GM15510 (cell line): ENCODE measurements around the gene MFGE8.

Experiments
- POLR2A ChIP-seq: IDR thresholded peaks from 3 replicates; pipeline ENCODE4 v1.6.1; 2011; ENCODE audit warnings: borderline replicate concordance; ENCODE audit not compliant: insufficient read length; ENCODE audit errors: extremely low read depth

MFGE8 gene

DNA sequence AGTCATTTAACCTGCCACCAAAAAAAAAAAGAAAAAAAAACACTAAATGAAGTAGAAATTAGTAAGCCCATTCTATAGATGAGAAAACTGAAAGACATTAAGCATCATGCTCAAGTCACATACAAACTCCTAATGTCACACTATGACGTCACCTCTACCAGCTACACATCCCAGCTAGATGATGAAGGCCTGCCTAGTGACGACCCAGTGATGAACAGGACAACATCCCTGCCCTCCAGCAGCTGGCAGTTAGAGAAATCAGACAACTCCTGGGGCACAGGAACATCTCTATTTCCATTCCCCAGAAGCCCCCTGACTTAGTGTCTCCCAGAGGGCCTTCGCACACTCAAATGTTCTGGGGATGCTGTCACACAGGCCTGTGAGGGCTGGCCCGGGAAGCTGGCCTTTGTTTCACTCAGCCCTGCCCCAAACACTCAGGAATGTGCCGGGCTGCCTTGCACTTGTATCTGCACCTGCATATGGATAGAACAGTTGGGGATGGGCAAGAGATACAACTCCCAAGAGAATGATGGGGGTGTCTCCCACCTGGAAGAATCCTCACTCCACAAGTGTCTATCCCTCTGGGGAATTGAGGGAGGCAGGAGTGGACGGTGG, 10.9 kb downstream of the MFGE8 start:
- no peak for TF ChIP-seq POLR2A

DNA sequence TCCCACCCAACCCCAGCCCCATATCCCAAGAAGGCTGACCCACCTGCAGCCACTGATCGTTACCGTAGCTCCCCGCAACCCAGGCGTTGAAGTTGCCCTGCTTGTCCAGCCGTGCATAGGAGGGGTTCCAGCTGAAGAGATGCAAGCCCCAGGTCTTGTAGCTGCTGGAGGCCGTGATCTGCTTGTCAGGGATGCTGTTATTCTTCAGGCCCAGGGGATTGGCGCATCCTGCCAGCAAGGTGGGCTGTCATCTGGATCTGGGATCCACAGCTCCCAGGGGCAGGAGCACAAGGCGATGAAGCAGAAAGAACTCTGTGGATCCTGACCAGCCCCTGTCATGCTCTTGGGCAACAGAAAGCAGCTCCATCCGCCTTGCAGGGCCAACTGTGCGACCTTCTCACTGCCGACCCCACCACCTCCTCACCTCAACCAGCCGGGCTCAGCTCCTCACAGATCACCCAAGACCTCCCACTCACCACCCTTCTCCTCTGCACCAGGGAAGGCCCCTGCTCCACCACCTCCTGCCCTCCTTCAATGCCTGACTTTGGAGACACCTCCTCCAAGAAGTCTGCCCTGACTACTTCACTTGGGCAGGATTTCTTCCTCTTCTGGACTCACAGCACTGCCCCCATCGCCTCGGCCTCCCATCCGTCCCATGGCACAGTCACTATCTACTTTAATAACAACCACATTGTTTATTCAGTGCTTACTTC, 11.5 kb downstream of the MFGE8 start:
- TF ChIP-seq POLR2A, result no peak

DNA sequence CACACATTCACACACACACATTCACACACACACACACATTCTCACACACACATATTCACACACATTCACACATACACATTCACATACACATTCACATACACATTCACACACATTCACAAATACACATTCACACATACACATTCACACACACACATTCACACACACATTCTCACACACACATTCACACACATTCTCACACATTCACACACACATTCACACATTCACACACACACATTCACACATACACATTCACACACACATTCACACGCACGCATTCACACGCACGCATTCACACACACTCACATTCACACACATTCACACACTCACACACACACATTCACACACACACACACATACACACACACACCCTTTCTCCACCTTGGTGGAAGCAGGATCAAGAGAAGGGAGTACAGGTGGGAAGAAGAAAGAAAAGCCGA, 12.2 kb downstream of the MFGE8 start:
- no peak for TF ChIP-seq POLR2A

DNA sequence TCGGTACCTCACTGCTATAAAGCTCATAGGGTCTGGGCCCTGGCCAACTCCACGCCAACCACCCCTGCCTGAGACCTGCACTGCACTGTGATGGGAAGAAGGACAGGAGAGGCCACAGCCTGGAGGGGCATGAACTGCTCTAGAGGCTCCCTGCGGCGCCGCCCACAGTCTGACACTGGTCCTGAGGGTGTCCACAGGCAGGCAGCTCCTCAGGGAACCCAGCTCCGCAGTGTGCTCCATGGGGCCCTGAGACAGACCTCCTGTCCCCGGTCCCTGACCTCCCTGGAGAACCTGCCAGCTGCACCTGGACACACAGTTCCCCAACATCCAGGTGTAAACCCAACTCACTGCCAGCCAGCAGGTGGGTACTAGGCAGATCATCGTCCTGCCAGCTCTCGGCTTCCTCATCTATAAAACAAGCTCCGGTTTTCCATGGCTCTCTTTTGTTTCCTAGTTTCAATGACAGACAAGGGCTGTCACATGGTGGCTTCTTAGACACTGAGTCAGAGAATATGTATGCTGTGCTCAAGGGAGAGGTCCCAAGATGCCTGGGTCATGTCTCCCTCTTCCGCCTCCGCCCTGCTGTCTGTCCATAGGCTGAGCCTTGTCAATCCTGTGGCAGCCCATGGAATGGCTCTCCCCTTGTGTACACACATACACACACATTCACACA, 12.7 kb downstream of the MFGE8 start:
- no peak for TF ChIP-seq POLR2A

DNA sequence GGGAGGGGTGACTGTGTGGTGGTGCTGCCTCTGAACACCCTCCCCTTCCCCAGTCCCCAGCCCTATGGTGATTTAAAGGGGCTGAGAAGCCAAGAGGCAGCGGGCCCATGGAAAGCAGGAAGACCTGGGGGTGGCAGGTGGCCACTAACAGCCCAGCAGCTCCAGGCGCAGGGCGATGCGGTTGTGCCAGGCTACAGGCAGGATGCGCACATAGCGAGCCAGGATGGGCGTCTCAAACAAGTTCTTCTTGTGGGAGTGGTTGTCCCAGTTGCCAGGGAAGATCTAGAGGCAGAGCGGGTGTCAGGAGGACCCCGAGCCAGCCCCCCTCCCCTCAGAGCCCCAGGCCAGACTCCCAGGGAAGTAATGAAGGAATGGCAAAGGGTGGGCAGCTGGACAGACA, 13.9 kb downstream of the MFGE8 start:
- TF ChIP-seq POLR2A, result no peak

DNA sequence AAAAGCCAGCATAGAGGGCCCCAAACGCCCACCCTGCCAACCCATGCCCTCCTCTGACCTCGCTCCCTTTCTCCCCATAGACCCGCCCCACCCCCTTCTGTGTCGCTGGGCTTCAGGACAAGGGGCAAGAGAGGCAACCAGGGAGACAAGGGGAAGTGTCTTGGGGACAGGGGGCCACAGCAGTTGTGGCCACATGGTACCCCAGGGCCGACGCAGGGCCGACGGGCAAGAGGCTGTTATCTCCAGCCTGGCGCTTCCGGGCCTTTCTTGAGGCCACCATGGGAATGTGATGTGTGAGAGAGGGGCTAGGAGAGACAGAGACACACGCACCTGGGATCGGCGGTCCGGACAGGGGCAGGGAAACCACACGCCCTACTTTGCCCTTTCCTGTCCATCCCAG, 14.4 kb downstream of the MFGE8 start:
- no peak for TF ChIP-seq POLR2A

DNA sequence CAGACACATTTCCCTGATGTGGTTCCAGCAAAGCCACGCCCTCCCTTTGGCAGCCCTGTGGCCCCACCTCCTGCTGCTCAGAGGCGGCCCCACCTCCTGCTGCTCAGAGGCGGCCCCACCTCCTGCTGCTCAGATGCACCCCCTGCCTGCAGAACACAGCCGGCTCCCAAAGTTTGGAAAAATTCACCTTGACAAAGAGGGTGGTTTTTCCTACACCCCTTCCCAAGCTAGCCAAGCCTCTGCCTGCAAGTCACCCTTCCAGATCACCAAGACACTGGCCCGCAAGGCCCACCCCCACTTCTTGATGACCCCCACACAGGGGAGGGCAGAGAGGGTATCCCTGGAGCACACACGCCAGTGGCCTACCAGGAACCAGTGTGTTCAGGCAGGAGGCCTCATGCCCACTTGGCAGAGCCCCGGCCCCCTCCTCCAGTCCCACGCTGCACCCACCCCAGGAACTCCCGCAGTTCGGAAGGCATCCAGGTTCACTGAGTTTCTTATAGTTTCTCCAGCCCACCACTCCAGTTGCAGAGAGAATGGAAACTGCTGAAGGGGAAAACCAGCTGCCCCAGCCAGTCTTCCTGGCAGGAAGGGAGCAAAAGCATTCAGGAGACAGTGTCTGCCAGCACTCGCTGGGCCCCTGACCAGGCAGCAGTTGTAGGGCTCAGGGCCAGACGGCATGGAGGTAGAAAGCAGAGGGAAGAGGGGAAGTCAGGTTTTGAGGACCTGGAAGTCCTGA, 15.6 kb downstream of the MFGE8 start:
- no peak for TF ChIP-seq POLR2A

DNA sequence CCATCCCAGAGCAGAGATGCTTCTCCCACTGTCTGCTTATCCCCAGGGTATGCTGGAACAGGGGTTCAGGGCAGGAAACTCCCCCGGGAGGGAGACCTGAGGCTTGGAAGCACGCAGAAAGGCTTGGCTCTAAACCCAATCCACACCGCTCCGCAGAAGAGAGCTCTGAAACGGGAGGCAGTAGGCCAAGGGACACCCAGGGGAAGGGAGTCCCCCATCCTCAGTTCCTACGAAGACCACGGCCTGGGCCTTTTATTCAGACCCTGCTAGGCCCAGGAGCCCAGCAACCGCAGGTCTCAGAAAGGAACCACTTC, 16.1 kb downstream of the MFGE8 start:
- TF ChIP-seq POLR2A, result no peak

DNA sequence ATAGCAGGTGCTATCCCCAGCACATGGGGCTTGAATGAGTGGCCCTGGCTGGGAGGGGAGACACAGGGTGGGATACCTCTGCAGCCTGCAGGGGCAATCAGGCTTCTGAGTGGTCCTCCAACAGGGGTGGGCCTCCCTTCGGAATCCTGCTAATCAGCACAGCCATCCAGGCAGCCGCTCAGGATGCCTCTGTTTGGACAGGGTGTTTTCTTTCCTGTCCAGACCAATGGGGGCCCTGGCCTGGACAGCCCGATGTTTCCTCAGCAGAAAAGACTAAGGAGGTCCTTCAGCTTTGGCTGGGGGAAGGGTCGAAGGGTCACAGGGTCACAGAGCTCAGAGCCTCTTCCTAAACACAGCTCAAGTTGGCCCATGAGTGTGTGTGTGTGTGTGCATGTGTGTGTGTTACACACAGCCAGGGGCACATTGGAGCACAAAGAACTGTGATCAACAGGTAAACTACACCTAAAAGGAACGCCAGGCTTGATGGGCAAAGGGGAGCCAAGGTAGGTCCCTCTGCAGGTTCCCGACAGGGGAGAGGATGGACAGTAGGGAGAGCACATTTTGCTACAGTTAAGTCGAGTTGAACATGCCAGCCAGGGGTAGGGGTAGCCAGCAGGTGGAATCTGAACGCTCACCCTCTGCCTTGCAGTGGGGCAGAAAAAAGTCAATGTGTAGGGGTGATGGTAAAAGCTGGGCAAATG, 16.7 kb downstream of the MFGE8 start:
- no peak for TF ChIP-seq POLR2A

DNA sequence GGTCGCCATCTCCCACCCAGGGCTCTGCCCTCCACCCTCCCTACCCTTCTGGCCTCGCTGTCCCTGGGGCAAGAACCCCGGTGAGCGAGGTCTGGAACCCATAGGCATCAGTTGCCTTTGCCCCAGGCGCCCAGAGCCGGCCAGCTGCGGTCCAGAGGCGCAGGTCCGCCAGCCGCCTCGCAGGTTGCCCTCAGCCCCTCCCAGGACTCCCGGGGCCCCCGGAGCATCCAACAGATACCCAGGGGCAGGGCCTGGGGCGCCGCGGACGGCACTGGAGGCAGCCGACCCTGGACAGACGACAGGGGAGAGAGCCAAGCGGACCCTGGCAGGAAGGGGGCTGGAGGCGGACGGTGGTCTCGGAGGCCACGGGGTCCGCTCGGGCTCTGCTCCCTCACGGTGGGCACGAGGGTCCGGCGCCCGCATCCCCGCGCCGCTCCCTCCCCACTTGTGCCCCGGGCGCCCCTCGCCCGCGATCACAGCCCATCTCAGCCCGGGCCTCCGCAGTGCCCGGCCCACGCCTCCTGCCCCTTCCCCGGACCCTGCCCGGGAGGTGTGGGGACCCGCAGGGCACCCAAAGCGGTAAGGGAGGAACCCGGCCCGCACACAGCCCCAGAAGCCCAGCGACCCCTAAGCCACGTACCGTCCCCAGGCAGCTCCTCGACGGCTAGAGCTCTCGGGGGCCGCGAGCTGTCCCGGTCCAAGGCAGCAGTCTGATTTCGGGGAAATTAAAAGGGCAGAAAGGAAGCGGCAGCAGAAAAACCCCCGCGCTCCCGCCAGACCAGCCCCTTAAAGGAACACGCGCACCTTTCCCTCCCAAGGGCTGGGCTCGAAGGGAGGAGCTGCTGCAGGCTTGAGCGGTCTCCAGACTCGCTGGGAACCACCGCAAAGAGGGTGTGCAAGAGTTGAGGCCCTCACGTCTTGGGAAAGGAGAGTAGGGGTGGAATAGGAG, 18.1 kb downstream of the MFGE8 start, which contains the start of gene HAPLN3:
TSS of gene HAPLN3 (minus strand) at position 726 of the 949 bp plus-strand sequence. CDS start 8,246 bp downstream, outside the sequence.
- no peak for TF ChIP-seq POLR2A

DNA sequence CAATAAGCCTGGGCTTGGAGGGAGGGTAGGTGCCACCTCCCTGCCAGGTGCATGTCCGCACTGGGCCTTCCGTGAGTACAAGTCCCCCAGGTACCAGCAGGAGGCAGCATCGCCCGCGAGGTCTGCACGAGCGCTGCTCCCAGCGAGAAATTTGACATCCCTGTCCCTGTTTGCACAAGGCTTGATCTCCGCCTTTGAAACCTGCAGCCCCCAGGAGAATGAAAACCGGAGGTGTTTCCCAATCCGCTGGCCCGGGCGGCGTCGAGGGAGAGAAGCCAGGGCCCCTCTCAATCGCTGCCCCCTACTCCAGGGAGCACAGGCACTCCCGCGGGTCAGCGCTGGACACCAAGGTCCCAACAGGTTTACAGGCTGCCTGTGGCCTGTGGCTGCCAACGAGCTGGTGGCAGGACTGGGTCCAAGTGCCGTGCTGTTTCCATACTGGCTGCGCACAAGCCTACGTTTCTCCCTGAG, 18.8 kb downstream of the MFGE8 start:
- no peak for TF ChIP-seq POLR2A

DNA sequence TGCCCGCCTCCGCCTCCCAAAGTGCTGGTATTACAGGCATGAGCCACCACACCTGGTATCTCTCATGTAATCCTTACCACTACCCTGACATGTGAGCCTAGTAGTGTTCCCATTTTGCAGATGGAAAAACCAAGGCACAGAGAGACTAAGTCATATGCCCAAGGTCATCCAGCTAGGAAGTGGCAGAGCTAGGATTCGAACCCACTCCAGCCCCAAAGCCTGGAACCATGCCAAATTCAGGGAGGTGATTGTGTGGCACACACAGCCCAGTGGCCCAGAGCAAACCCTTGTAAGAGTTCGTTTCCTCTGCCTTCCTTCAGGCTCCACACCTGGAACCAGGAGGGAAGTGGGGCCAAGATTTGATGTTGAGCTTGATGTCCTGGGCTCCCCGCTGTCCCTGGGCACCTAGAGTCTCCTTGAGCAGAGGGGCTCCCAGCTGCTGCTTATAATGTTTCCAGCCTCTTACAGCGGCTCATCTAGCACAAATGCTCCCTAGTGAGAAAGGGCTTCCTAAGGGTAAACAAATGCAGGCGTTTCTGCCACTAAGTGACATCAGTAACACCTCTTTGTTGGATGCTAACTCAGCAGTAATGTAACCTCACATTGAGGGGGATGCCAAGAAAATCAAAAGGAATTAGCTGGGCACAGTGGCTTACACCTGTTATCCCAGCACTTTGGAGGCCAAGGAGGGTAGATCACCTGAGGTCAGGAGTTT, 21.5 kb downstream of the MFGE8 start:
- TF ChIP-seq POLR2A, result no peak

DNA sequence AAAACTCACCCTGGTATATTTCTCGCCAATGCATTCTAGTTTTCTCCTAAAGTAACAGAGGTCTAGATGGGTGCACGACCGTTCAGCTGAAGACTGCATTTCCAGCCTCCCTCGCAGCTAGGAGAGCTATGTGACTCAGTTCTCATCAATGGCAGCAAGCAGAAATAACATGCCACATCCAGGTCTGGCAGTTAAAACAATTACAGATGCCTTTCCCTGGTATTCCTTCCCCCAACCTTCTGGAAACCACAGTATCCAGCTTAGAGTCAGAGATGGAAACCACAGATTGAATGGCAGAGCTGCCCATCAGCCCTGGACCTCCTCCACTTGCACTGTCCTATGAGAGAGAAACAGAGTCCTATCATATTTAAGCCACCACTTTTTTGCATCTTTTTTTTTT, 22.7 kb downstream of the MFGE8 start:
- no peak for TF ChIP-seq POLR2A
